ENCODE data around the gene KLHL10. TPM values are rescaled to one million over a fixed set of nuclear protein-coding genes. Genes with fewer than 3 reads are reported as not detected.

Gene KLHL10
- total and polyA plus RNA-seq, 4 donors: 0.03 to 0.17 (median 0.07) TPM; not detected in 1

GRCh38 chr17:41885733-41886132, 48.1 kb downstream of the KLHL10 start:
- Histone ChIP-seq H3K27ac (ENCODE audit: low read depth in 1 of 2, low read length in 2 of 2) (no peak overlapping the region), H3K4me1 (ENCODE audit: control insufficient read depth in 4 of 4, insufficient read depth in 4 of 4, low read length in 3 of 4) (no peaks in the 10 kb centered on the region), H3K27me3 (ENCODE audit: control insufficient read depth in 4 of 4, insufficient read depth in 4 of 4, low read length in 3 of 4) (no peaks in the 10 kb centered on the region), H3K4me3 (ENCODE audit: low read depth in 1 of 3, low read length in 3 of 3) (no peak overlapping the region), H3K9me3 (ENCODE audit: control insufficient read depth in 4 of 4, low read length in 3 of 4) (no peaks in the 10 kb centered on the region), H3K9ac (ENCODE audit: low read depth in 1 of 2, low read length in 2 of 2) (no peak overlapping the region), H3K36me3 (ENCODE audit: control insufficient read depth in 4 of 4, insufficient read depth in 3 of 4, low read depth in 1 of 4, low read length in 3 of 4) (peaks cover 22 to 57% (median 48%) of the 10 kb centered on the region in 4 donors)
- 87% methylated on average over 6 of the region's 6 CpGs for WGBS
- DNase-seq (ENCODE audit: low spot score): no peak
- TF ChIP-seq, protein P1, sequence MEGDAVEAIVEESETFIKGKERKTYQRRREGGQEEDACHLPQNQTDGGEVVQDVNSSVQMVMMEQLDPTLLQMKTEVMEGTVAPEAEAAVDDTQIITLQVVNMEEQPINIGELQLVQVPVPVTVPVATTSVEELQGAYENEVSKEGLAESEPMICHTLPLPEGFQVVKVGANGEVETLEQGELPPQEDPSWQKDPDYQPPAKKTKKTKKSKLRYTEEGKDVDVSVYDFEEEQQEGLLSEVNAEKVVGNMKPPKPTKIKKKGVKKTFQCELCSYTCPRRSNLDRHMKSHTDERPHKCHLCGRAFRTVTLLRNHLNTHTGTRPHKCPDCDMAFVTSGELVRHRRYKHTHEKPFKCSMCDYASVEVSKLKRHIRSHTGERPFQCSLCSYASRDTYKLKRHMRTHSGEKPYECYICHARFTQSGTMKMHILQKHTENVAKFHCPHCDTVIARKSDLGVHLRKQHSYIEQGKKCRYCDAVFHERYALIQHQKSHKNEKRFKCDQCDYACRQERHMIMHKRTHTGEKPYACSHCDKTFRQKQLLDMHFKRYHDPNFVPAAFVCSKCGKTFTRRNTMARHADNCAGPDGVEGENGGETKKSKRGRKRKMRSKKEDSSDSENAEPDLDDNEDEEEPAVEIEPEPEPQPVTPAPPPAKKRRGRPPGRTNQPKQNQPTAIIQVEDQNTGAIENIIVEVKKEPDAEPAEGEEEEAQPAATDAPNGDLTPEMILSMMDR (IDR thresholded peaks at IDR 0.05; ENCODE audit: low read depth, low read length, missing input control): peak; percentile 33
- no peak for TF ChIP-seq NR2F2 (IDR thresholded peaks at IDR 0.05)
- TF ChIP-seq RAD21 (IDR thresholded peaks at IDR 0.05): peak; percentile 75 to 80
- TF ChIP-seq, protein P2, sequence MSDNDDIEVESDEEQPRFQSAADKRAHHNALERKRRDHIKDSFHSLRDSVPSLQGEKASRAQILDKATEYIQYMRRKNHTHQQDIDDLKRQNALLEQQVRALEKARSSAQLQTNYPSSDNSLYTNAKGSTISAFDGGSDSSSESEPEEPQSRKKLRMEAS (IDR thresholded peaks at IDR 0.05): no peak
- no peak for TF ChIP-seq YY1 (IDR thresholded peaks at IDR 0.05)
- TF ChIP-seq RXRA (IDR thresholded peaks at IDR 0.05): no peak
- no peak for TF ChIP-seq FOXA2 (IDR thresholded peaks at IDR 0.05)

DNA sequence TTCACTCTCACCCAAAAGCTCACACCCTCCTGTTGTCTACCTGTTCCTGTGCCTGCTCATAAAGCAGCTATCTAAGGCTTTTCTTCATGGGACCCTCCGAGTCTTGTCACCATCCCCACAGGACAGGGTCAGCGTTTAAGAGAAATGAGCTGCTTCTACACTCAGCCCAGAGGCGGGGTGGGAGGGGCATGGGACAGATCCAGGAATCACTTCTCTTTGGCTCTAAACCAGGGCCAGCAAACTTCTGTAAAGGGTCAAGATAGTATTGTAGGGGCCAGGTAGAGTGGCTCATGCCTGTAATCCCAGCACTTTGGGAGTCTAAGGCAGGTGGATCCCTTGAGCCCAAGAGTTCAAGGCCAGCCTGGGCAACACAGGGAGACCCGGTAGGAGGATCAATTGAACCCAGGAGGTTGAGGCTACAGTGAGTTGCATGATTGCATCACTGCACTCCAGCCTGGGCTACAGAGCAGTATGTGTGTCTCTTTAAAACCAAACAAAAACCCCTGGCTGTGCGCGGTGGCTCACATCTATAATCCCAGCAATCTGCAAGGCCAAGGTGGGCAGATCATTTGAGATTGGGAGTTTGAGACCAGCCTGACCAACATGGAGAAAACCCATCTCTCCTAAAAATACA, 50.8 kb downstream of the KLHL10 start:
- Histone ChIP-seq H3K27ac (ENCODE audit: low read depth in 1 of 2, low read length in 2 of 2) (no peak overlapping the region), H3K4me3 (ENCODE audit: low read depth in 1 of 3, low read length in 3 of 3) (no peak overlapping the region), H3K9ac (ENCODE audit: low read depth in 1 of 2, low read length in 2 of 2) (no peak overlapping the region), H3K9me3 (ENCODE audit: control insufficient read depth in 4 of 4, low read length in 3 of 4) (no peaks in the 10 kb centered on the region), H3K36me3 (ENCODE audit: control insufficient read depth in 4 of 4, insufficient read depth in 3 of 4, low read depth in 1 of 4, low read length in 3 of 4) (peaks cover 15 to 67% (median 43%) of the 10 kb centered on the region in 4 donors), H3K27me3 (ENCODE audit: control insufficient read depth in 4 of 4, insufficient read depth in 4 of 4, low read length in 3 of 4) (no peaks in the 10 kb centered on the region), H3K4me1 (ENCODE audit: control insufficient read depth in 4 of 4, insufficient read depth in 4 of 4, low read length in 3 of 4) (peaks cover 0 to 2% (median 0%) of the 10 kb centered on the region in 4 donors)
- WGBS: 71% methylated on average over 6 of the region's 6 CpGs
- no peak for DNase-seq (ENCODE audit: low spot score)
- TF ChIP-seq, protein P3, sequence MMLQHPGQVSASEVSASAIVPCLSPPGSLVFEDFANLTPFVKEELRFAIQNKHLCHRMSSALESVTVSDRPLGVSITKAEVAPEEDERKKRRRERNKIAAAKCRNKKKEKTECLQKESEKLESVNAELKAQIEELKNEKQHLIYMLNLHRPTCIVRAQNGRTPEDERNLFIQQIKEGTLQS (IDR thresholded peaks at IDR 0.05): no peak
- TF ChIP-seq TAF1 (conservative IDR thresholded peaks at IDR 0.05) (no peak), HNF4A (conservative IDR thresholded peaks at IDR 0.05) (no peak), NR2F2 (IDR thresholded peaks at IDR 0.05) (no peak), ZBTB33 (IDR thresholded peaks at IDR 0.05) (no peak), FOXA1 (IDR thresholded peaks at IDR 0.05) (no peak), JUND (IDR thresholded peaks at IDR 0.05) (no peak), YY1 (IDR thresholded peaks at IDR 0.05) (no peak), EGR1 (IDR thresholded peaks at IDR 0.05; ENCODE audit: low read depth in 2 of 2) (no peak), FOXA2 (IDR thresholded peaks at IDR 0.05) (no peak), RAD21 (IDR thresholded peaks at IDR 0.05) (no peak), SP1 (IDR thresholded peaks at IDR 0.05) (no peak), HNF4G (IDR thresholded peaks at IDR 0.05) (no peak)
- TF ChIP-seq, protein P2 (IDR thresholded peaks at IDR 0.05): no peak
- TF ChIP-seq, protein P1 (IDR thresholded peaks at IDR 0.05; ENCODE audit: low read depth, low read length, missing input control): no peak
- TF ChIP-seq, protein P4, sequence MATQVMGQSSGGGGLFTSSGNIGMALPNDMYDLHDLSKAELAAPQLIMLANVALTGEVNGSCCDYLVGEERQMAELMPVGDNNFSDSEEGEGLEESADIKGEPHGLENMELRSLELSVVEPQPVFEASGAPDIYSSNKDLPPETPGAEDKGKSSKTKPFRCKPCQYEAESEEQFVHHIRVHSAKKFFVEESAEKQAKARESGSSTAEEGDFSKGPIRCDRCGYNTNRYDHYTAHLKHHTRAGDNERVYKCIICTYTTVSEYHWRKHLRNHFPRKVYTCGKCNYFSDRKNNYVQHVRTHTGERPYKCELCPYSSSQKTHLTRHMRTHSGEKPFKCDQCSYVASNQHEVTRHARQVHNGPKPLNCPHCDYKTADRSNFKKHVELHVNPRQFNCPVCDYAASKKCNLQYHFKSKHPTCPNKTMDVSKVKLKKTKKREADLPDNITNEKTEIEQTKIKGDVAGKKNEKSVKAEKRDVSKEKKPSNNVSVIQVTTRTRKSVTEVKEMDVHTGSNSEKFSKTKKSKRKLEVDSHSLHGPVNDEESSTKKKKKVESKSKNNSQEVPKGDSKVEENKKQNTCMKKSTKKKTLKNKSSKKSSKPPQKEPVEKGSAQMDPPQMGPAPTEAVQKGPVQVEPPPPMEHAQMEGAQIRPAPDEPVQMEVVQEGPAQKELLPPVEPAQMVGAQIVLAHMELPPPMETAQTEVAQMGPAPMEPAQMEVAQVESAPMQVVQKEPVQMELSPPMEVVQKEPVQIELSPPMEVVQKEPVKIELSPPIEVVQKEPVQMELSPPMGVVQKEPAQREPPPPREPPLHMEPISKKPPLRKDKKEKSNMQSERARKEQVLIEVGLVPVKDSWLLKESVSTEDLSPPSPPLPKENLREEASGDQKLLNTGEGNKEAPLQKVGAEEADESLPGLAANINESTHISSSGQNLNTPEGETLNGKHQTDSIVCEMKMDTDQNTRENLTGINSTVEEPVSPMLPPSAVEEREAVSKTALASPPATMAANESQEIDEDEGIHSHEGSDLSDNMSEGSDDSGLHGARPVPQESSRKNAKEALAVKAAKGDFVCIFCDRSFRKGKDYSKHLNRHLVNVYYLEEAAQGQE (IDR thresholded peaks at IDR 0.05): no peak

All from liver (tissue), 9 donors.